NCI-H2171 (cell line): ENCODE results near the gene E2F7.

Experiments used
- DNase-seq: peaks from one replicate; lab custom pipeline; 2025; lab: John Stamatoyannopoulos, UW

The E2F7 gene

GRCh38 chr12:77016606-77017005 is 48.8 kb downstream of the E2F7 start:
- DNase-seq: no peak

- DNase-seq: no peak
Observed at GRCh38 chr12:77013091-77013490, 52.3 kb downstream of the E2F7 start.

- DNase-seq: peak; percentile 24
Observed at GRCh38 chr12:77010691-77011548, 54.4 kb downstream of the E2F7 start.

- no peak for DNase-seq
Observed at GRCh38 chr12:77007476-77007875, 57.9 kb downstream of the E2F7 start.

GRCh38 chr12:77005611-77006098 is 59.7 kb downstream of the E2F7 start:
- no peak for DNase-seq

- no peak for DNase-seq
Observed at GRCh38 chr12:77003914-77004313, 61.5 kb downstream of the E2F7 start.

- no peak for DNase-seq
Observed at GRCh38 chr12:77003246-77003645, 62.1 kb downstream of the E2F7 start.

GRCh38 chr12:77002382-77002781 is 63.0 kb downstream of the E2F7 start:
- no peak for DNase-seq

GRCh38 chr12:77001276-77001675 is 64.1 kb downstream of the E2F7 start:
- DNase-seq: no peak

GRCh38 chr12:76998908-76999556 is 66.3 kb downstream of the E2F7 start:
- DNase-seq: no peak

GRCh38 chr12:76998386-76998785 is 67.0 kb downstream of the E2F7 start:
- no peak for DNase-seq

- DNase-seq: no peak
Observed at GRCh38 chr12:76997011-76997780, 68.2 kb downstream of the E2F7 start.

GRCh38 chr12:76990716-76991115 is 74.7 kb downstream of the E2F7 start:
- DNase-seq: no peak

GRCh38 chr12:76984566-76984965 is 80.8 kb downstream of the E2F7 start:
- no peak for DNase-seq

GRCh38 chr12:76983420-76983819 is 81.9 kb downstream of the E2F7 start:
- DNase-seq: no peak

GRCh38 chr12:76980196-76980595 is 85.2 kb downstream of the E2F7 start:
- DNase-seq: no peak

GRCh38 chr12:76976777-76977382 is 88.5 kb downstream of the E2F7 start:
- no peak for DNase-seq
